ENCODE results near the gene EPS8L2.
"Not testable (repeated sequence)": the region's sequence is repeated elsewhere in the genome, so short reads cannot be mapped to it uniquely, and the experiment has no call there.

EPS8L2 gene

DNA sequence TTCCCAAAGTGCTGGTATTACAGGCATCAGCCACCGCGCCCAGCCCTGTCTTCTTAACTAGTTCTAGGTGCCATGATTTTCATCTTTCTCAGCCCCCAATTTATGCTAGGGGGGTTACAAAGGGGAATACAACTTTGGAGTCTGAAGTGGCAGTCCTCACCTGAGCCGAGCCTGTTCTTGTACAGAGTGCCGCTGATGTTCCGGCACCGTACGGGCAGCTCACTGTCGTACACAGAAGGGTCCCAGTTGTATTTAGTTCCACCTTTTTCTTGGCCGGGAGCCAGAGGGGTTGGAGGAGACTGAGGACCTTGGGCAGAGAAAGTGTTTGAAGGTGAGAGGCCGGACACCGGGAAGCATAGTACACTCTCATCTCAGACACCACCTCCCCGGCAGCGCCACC lies 18.3 kb upstream of the EPS8L2 start:
- DNase-seq (ENCODE audit: low read depth): no peak
- H3K4me3 ChIP-seq (ENCODE audit: low read depth, low read length): no peak overlapping the region

DNA sequence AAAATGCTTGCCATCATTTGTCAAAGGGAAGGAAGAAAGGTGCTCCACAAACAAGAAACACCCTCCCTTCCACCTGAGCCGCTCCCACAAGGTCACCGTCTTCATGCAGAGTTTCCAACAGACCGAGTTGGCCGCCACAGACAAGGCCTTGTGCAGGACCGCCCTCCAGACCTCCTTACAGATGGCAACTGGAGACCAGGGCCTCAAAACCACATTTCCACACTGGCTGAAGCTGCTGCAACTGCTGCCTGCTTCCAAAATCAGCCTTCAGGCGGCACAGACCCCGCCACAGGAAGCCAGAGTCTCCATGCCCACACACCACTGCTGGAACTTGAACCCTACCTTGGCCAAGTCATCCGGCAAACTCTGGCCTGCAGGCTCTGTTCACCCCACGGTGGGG lies 17.4 kb upstream of the EPS8L2 start:
- H3K4me3 ChIP-seq (ENCODE audit: low read depth, low read length): no peak overlapping the region
- DNase-seq (ENCODE audit: low read depth): no peak

DNA sequence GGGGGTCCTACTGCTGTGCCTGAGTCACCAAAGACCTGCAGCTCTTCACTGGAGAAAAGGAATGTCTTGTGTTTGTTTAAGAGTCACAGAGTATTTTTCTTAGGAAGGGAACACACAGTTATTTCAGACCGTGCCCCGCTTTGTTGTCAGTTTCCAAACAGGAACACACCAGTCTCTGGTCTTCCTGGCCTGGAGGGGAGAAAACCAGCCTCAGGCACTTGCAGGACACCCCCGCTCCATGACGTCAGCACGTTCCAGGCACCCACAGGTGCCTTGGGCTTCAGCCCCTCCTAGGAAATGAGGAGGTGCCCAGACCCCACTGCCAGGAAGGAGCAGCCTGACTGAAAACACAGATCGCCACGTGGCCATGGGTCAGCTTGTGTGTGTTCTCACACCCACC lies 16.4 kb upstream of the EPS8L2 start:
- DNase-seq (ENCODE audit: low read depth): no peak
- H3K4me3 ChIP-seq (ENCODE audit: low read depth, low read length): no peak overlapping the region

DNA sequence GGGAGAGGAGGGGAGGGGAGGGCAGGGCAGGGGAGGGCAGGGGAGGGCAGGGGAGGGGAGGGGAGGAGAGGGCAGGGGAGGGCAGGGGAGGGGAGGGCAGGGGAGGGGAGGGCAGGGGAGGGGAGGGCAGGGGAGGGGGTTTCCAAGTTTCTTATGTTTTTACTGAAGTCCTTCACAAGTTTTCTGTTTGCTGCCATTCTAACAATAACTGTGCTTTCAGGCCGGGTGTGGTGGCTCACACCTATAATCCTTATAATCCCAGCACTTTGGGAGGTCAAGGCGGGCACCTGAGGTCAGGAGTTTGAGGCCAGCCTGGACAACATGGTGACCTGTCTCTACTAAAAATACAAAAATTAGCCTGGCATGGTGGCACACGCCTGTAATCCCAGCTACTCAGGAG lies 15.8 kb upstream of the EPS8L2 start:
- H3K4me3 ChIP-seq (ENCODE audit: low read depth, low read length); DNase-seq (ENCODE audit: low read depth): not testable (repeated sequence)

DNA sequence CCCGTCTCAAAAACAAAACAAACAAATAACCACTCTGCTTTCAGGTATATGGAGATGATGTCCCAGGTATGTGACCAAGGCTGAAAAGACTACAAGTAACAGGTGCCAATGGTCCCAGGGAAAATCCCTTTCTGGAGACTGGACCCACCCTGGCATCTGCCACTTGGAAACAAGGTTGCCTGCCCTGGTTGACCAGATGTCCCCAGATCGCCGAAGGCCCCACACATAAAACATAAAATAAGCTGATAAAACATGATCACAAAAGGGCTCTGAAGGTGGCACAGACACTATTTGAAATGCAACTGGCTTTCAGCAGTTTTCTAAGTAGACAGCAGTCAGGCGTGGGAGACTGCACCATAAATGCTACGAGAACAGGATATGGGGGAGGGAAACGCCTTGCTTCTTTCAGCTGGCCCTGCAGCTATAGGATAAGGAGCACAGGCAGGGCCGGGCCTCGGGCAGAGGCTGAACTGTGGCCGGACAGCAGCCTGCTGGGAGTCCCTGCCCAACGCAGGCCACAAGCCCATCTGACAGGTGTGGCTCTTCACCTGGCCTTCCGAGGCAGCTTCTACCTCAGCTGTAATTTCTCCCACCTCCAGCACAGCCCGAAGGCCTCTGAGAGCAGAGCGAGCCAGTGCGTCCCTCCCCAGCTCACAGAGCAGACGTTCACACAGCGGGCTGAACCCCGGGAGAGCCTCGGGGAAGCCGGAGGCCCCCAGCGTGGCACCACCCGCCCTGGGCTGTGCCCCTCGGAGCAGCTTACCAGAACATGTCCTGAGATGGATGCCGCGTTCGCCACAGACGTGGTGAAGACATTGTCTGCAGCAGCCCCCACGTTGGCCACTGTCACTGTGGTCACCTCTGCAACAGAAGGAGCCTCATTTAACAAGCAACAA lies 15.0 kb upstream of the EPS8L2 start:
- no peak for DNase-seq (ENCODE audit: low read depth)
- no peak overlapping the region for H3K4me3 ChIP-seq (ENCODE audit: low read depth, low read length)

DNA sequence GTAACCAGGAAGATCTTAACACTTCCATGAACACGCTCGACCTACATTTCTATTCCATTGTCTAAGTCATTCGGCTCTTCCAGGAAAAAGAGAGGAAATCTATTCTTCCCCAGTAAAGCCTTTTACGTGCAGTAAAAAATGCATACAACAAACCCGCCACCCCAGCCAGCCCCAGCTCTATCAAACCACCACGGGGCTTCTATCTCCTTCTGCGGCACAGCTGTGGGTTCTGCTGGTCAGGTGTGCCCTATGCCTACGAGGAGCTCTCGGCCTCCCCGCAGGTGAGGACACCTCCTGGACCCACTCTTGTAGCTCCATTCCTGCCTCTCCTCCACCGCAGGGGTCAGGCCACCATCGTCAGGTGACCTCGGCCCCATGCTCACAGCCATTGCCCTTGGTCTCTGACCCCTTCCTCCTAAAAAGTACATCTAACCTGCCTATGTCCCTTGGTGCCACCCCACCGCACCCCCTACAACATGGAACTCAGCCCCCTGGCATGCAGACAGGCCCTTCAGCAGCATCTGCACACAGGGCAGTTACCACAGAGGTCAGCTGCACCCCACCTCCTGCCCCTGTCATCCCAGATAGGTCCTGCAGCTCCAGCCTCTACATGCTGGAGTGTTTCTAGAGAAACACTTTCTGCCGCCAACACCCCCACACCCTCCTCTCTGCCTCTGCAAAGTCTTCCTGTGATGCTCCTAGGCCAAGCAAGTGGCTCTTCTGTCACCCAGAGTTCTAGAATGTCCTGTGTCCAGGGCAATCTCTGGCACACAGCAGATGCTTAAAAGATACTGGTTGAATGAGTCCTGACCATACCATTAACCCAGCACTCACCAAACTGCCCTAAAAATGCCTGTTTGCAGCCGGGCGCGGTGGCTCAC lies 14.1 kb upstream of the EPS8L2 start:
- DNase-seq (ENCODE audit: low read depth): no peak
- H3K4me3 ChIP-seq (ENCODE audit: low read depth, low read length): no peak overlapping the region

DNA sequence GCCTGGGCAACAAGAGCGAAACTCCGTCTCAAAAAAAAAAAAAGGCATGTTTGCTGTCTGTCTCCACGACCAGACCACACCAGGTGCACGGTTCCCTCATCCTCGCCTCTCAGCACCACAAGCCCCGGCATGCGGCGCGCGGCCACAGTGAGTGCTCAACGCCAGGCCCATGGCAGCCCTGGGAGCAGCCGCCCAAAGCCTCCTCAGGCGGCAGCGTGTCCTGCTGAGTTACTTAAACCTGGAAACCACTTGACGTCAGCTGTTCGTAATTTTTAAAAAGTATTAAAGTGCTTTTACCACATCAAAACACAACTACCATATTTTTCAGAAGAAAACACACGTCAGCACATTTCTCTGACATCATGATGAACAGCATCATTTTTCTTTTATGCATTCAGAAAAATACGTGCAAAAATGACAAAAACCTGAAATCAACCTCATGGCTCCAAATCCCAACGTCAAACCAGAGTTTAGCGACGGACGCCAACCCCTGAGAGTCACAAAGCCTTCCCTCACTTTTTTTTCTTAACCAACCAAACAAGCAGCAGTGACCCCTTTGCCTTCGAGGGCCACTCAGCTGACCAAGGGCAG lies 13.1 kb upstream of the EPS8L2 start:
- DNase-seq (ENCODE audit: low read depth): no peak
- H3K4me3 ChIP-seq (ENCODE audit: low read depth, low read length): peak overlapping the region; percentile 90

DNA sequence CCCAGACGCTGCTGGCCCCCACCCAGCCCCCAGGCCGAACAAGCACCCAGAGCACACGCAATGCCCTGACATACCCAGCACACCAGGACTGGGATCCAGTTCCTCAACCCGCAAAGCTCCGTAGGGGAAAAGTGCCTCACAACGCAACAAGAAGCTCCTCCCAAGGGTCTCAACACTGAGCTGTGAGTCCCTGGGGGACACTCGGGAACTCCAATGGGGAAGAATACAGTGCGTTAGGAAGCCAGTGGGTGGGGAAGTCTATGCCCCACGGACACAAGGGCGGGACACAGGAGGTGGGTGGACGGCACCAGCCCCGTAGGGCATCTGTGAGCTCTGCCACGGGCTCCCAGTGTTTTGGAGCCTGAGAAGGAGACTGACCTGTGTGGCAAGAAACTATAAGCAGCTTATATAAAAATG lies 12.6 kb upstream of the EPS8L2 start:
- DNase-seq (ENCODE audit: low read depth): no peak
- H3K4me3 ChIP-seq (ENCODE audit: low read depth, low read length): peak overlapping the region; percentile 90

DNA sequence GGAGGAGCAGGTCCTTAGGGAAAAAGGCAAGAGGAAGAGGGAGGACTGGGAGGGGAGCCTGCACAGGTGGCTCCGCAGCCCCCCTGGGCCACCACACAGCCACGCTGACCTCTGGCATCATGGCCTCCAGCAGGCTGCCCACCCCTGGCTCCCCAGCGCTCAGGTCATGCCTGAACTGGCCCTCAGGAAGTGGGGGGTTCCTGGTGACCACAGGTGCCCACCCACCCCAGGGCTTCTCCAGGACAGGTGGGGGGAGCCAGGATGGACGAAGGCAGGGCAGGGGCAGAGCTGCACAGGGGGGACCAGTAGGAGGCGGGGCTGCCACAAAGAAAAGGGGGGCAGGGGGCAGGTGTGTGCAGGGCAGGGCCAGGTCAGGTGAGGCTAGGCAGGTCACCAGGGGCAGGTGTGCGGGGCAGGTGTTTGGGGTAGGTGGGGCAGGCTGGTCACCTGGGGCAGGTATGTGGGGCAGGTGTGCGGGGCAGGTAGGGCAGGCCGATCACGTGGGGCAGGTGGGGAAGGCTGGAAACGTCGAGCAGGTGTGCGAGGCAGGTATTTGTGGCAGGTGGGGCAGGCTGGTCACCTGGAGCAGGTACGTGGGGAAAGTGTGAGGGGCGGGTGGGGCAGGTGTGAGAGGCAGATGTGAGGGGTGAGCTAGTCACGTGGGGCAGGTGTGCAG lies 12.0 kb upstream of the EPS8L2 start:
- peak overlapping the region; percentile 90 for H3K4me3 ChIP-seq (ENCODE audit: low read depth, low read length)
- no peak for DNase-seq (ENCODE audit: low read depth)

DNA sequence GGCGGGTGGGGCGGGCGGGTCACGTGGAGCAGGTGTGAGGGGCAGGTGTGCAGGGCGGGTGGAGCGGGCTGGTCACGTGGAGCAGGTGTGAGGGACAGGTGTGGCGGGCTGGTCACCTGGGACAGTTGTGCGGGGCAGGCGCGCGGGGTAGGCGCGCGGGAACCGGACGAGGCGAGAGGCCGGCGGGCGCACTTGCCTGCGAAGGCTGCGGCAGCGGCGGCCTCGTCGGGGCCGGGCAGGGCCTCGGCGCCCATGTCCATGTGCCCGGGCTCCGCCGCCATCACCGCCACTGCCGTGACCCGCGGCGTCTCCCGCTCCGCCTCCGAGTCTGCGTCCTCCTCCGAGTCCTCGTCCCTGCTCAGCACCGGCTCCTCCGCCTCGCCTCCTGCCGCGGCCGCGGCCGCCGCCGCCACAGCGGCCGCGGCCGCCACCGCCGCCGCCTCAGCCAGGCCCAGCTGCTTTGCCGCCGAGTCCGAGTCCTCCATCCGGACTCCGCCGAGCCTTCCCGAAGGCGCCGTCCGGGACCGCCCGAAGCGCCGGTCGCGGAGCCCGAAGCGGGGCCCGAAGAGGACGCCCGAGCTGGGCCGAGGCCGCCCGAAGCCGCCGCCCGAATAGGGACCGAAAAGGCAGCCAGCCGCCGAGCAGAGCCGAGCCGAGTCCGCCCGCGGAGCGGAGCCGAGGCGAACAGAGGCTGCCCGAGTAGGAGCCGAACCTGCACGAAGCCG lies 11.3 kb upstream of the EPS8L2 start, which contains the start of gene DEAF1:
DEAF1 (minus strand) TSS at position 660 of the 725 bp plus-strand sequence; CDS start at position 485, 175 bp downstream.
- peak; percentile 82 for DNase-seq (ENCODE audit: low read depth)
- H3K4me3 ChIP-seq (ENCODE audit: low read depth, low read length): peak within 1 kb of the TSS; percentile 90

DNA sequence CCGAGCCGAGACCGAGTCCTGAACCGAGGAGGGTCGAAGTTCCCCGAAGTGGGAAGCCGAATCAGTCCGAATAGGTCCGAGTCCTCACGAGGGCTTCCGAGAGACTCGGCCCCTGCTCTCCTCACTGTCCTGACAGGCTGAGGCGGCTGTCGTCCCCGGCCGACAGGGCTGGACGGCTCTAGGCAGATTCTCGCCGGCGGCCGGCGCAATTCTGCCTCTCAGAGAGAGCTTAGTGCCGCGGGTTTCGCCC lies 10.8 kb upstream of the EPS8L2 start:
- no peak for DNase-seq (ENCODE audit: low read depth)
- peak overlapping the region; percentile 90 for H3K4me3 ChIP-seq (ENCODE audit: low read depth, low read length)

DNA sequence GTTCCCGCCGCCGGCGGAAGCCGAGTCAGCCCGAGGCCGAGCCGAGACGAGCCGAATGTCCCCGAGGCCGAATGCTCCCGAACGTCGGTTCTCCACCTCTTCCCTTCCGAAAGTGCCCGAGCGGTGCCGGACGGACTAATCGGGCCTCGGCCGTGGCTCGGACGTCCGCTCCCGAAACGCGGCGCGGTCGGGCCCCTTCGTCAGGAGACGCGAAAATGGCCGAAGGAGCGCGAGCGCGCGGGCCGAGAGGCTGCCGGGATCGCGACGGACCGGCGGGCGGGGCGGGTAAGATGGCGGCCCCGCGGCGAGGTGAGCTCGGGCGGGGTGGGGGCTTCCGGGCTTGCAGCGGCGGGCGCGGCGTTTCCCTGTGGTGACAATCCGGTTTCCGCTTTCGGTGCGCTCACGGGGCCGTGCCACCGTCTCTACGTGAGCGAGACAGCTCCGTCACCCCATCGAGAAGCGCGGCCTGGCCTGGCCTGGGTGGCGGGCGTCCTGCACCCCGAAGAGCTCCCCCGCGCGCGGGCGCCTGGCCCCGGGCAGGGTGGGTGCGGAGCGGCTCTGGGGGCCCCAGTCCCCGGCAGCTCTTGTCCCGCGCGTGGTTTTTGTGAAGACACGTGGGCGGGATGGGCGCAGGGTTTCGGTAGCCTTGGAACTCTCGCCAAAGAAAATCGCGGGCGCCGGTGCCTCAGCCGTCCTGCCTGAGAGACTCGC lies 10.3 kb upstream of the EPS8L2 start, which contains the start of gene TMEM80:
TMEM80 (plus strand) TSS at position 279 of the 711 bp plus-strand sequence; CDS start at position 291, 12 bp downstream.
- peak; percentile 85 for DNase-seq (ENCODE audit: low read depth)
- H3K4me3 ChIP-seq (ENCODE audit: low read depth, low read length): peak within 1 kb of the TSS; percentile 90

DNA sequence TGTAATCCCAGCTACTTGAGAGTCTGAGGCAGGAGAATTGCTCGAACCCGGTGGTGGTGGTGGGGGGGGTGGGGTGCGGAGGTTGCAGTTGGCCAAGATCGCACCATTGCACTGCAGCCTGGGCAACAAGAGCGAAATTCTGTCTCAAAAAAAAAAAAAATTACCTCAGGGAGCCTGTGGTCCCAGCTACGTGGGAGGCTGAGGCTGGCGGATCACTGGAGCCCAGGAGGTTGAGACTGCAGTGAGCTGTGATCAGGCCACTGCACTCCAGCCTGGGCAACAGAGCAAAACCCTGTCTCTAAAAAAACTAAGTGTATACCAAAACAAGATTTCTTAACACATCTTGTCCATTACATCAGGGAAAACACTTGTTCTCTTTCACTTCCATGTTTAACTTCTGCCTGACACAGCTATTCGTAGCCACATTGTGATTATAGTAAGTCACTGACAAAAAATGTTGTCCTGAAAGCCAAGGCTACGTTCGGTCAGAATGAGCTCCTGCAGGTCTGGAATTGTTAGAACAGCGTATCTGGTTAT lies 9.0 kb upstream of the EPS8L2 start:
- H3K4me3 ChIP-seq (ENCODE audit: low read depth, low read length): no peak overlapping the region
- peak; percentile 33 for DNase-seq (ENCODE audit: low read depth)

DNA sequence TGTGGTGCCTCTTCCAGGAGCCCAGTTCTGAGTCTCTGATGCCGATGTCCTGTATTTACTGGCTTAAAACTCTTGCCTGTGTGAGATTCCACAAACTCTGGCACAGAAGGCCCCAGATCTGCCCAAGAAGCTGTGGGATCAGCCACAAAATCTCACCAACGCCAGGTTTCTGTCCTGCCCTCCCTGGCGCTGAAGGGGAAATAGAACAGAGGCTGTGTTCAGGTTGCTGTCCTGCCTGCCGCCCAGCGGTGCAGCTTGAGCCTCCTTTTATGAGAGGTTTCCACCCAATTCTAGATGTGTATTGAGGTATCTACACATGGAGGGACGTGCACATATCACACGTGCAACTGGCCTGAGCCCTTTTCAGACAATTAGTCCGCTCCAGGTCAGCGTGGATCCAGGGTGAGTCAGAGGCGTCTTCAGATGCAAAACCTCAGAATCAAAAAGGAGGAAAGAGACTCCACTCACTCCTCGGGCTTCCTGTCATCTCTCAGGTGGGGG lies 8.2 kb upstream of the EPS8L2 start:
- no peak for DNase-seq (ENCODE audit: low read depth)
- no peak overlapping the region for H3K4me3 ChIP-seq (ENCODE audit: low read depth, low read length)

DNA sequence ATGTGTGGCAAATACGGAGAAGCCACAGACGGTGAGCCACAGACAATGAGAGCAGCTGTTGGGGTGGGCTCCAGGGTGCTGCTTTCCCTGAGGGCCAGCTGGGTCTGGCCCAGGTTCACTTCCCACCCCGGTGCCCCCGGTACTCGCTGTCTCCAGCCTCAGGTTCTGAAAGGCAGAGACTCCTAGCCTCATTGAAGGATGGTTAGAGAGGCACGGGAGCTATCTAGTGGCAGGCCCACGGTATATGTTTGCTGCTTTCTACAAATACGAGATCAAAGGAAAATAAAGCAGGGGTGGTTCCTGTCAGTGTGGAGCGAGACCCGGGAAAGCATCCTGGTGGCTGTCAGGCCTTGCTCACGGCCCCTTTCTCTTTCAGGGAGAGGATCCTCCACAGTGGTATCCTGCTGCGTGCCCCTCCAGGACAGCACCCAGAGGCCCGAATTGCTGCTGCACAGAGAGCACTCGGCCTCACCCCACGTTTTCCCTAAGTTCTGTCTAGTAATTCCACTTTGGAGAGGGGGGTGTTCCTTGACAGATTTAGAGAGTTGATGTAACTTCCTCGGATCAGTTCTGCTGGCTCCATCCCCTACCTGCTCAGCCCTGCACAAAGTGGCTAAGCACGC lies 7.4 kb upstream of the EPS8L2 start:
- no peak for DNase-seq (ENCODE audit: low read depth)
- H3K4me3 ChIP-seq (ENCODE audit: low read depth, low read length): no peak overlapping the region

DNA sequence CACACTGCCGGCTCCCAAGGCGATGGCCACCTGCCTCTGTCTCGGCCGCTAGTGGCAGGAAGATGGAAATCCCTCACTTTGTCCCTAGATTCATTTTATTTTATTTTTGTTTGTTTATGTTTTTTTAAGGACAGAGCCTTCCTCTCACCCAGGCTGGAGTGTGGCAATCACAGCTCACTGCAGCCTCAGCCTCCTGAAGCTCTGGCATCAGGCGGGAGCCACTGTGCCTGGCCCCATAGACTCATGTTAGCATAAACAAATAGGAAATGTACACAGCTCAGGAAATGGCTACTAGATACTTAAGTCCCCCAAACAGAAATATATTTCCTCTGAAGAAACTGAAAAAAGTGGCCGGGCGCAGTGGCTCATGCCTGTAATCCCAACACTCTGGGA lies 6.9 kb upstream of the EPS8L2 start:
- no peak for DNase-seq (ENCODE audit: low read depth)

DNA sequence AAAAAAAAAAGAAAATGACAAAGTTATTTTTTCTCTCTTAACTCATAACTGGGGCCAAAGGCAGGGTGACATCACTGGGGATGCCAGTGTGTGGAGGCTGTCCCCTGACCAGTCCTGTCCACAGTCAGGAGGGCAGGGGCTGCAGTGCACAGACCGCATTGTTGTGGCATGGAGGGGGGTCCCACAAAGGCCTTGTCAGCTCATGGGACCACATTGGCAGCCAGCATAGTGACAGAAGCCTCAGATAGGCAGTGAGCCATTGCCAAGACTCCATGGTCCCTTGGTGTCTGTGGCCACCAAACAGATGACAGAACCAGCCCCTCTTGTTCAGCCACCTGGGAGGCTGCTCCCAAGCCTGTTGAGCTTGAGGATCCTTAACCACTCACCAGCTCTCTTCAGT lies 6.3 kb upstream of the EPS8L2 start:
- DNase-seq (ENCODE audit: low read depth): no peak
- H3K4me3 ChIP-seq (ENCODE audit: low read depth, low read length): no peak overlapping the region

More for the DNA sequence above, 6.9 kb upstream of the EPS8L2 start:
- H3K4me3 ChIP-seq (ENCODE audit: low read depth, low read length): no peak overlapping the region
